ENCODE measurements around the gene ENC1.

DNA sequence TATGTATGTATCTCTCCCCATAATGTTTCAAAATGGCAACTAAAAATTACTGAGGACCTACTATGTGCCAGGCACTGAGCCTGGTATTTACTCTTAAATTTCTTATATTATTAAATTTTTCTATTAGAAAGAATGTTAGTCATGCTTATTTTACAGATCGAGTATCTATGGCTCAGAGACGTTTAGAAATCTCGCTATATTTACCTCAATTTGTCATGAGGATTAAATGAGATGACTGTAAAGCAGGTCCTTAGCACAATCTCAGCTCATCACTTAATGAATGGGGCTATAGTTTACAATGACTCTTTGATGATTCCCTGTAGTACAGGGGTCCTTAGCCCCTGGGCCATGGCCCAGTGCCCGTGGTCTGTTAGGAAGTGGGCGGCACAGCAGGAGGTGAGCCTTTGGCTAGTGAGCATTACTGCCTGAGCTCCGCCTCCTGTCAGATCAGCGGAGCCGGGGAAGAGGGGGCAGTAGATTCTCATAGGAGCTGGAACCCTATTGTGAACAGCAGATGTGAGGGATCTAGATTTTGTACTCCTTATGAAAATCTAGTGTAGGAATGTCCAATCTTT is 15.5 kb downstream of the ENC1 start:
- TF ChIP-seq POLR2AphosphoS5 (IDR thresholded peaks at IDR 0.05; ENCODE audit: insufficient read depth in 1 of 2, low read depth in 1 of 2): no peak
- TF ChIP-seq, protein P1, sequence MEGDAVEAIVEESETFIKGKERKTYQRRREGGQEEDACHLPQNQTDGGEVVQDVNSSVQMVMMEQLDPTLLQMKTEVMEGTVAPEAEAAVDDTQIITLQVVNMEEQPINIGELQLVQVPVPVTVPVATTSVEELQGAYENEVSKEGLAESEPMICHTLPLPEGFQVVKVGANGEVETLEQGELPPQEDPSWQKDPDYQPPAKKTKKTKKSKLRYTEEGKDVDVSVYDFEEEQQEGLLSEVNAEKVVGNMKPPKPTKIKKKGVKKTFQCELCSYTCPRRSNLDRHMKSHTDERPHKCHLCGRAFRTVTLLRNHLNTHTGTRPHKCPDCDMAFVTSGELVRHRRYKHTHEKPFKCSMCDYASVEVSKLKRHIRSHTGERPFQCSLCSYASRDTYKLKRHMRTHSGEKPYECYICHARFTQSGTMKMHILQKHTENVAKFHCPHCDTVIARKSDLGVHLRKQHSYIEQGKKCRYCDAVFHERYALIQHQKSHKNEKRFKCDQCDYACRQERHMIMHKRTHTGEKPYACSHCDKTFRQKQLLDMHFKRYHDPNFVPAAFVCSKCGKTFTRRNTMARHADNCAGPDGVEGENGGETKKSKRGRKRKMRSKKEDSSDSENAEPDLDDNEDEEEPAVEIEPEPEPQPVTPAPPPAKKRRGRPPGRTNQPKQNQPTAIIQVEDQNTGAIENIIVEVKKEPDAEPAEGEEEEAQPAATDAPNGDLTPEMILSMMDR (IDR thresholded peaks at IDR 0.05): no peak
